Kidney epithelial cell (primary cell): ENCODE measurements around the gene CCNG2. TPM values are rescaled to one million over a fixed set of nuclear protein-coding genes. Genes with fewer than 3 reads are reported as not detected.
"Not testable (repeated sequence)": the region's sequence is repeated elsewhere in the genome, so short reads cannot be mapped to it uniquely, and the experiment has no call there.

Source experiments
- DNase-seq: peaks from one replicate; pipeline ENCODE4 v3.0.0-alpha.2; 2010; ENCODE audit warnings: low read depth
- H3K27me3 ChIP-seq: 2 replicates; pipeline ENCODE4 v1.6.0; 2011; ENCODE audit warnings: low read length; ENCODE audit not compliant: control insufficient read depth, insufficient read depth
- H3K36me3 ChIP-seq: 2 replicates; pipeline ENCODE4 v1.5.1; 2011; ENCODE audit warnings: low read length; ENCODE audit not compliant: control insufficient read depth, insufficient read depth
- H3K4me3 ChIP-seq: 2 replicates; pipeline ENCODE4 v1.5.1; 2011; ENCODE audit warnings: low read depth, mild to moderate bottlenecking, control low read depth, low read length
- total RNA-seq: library from RNA; depleted of rRNA; stranded (reverse); fragments of >200 nt; gene quantifications from 2 replicates; pipeline ENCODE4 v1.2.3, GENCODE V29; 2015
- TF ChIP-seq, protein P1 (sequence below): IDR thresholded peaks from 2 replicates; pipeline ENCODE4 v1.5.1; 2011; ENCODE audit warnings: mild to moderate bottlenecking, moderate library complexity, low read length, control low read depth, inconsistent platforms; ENCODE audit not compliant: insufficient read depth, poor library complexity, severe bottlenecking

Gene CCNG2
- total RNA-seq, 1 donor from 2014 or later: 27.1 TPM

DNA sequence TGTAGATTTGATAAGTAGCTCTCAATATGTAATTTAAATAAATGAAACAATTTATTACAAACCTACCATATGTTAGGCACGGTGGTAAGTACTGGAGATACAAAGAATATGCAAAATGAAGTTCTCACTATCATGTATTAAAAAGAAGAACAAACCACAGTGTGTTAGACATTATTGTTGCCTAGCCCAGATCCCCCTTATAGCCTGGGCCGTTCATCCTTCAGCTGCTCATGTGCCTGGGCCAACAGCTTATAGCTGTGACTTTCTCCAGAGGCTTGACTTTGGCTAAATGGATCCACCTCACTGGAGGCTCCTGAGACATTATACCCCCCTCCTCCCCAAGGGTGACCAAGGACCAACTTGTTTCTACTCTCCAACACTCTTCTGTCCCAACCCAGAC, 29.8 kb upstream of the CCNG2 start:
- Histone ChIP-seq H3K4me3 (no peak overlapping the region), H3K27me3 (no peaks in the 10 kb centered on the region), H3K36me3 (no peaks in the 10 kb centered on the region)
- DNase-seq: no peak
- TF ChIP-seq, protein P1, sequence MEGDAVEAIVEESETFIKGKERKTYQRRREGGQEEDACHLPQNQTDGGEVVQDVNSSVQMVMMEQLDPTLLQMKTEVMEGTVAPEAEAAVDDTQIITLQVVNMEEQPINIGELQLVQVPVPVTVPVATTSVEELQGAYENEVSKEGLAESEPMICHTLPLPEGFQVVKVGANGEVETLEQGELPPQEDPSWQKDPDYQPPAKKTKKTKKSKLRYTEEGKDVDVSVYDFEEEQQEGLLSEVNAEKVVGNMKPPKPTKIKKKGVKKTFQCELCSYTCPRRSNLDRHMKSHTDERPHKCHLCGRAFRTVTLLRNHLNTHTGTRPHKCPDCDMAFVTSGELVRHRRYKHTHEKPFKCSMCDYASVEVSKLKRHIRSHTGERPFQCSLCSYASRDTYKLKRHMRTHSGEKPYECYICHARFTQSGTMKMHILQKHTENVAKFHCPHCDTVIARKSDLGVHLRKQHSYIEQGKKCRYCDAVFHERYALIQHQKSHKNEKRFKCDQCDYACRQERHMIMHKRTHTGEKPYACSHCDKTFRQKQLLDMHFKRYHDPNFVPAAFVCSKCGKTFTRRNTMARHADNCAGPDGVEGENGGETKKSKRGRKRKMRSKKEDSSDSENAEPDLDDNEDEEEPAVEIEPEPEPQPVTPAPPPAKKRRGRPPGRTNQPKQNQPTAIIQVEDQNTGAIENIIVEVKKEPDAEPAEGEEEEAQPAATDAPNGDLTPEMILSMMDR: no peak

DNA sequence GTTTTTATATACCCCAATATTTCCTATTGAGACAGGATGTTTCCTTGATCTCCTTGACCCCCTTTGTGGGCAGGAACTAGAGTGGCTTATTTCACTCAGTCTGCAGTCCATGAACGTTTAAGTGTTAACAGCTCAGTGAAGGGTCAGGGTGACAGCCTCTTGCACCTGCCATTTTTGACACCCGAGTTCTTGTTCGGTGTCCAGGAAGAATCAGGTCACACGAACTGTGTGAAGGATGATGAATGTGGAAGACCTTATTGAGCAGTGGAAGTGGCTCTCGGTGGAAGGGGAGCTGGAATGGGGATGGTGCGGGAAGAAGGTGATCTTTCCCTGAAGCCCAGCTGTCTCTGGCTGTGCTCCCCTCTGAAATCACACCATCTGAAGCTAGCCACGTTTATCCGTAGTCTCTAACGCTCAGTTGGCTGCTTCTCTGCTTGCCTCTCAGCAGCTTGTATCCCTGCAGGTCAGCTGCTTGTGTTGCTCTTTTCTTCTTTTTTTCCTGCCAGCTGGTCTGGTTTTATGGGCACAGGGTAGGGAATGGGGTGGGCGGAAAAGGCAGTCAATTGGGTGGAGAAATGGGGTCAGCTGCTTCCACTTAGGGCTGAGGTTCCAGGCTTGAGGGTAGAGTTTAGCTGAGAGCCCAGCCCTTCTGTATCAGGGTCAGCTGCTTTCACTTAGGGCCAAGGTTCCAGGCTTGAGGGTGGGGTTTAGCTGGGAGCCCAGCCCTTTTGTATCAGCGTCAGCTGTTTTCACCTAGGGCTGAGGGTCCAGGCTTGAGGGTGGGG, 29.0 kb upstream of the CCNG2 start:
- Histone ChIP-seq H3K36me3 (no peaks in the 10 kb centered on the region), H3K27me3 (no peaks in the 10 kb centered on the region), H3K4me3 (no peak overlapping the region)
- TF ChIP-seq, protein P1: no peak
- DNase-seq: no peak

DNA sequence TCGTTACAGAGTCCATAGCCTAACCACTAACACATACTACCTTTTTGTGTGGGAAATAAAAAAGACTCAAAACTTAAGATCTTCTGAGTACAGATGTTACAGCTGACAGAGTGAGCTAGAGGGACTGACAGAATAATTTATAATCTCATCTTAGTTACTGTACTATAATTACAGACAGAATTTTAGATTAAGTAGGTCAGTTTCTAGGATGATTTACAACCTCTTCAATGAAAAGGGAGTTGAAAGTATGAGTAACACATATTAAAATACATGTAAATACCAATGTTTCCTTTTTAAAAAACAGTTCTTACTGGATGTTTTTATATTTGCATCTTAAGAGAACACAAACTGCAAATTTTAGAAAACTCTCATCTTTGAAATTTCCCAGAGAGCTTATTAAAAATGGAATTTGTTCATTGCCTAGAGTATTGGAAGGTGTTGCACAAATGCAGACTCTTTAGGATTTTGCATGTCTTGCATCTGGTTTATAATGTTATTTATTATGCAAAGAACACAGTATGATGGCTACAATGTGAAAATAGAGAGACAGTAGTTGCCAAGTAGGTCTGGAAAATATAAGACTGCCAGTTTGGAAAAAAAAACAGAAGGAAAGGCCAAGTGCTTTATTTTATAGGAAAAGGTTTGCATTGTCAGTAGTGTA, 24.2 kb upstream of the CCNG2 start:
- no peak for DNase-seq
- TF ChIP-seq, protein P1: no peak
- no peaks in the 10 kb centered on the region for H3K36me3 ChIP-seq
- H3K4me3 ChIP-seq: no peak overlapping the region
- H3K27me3 ChIP-seq: no peaks in the 10 kb centered on the region

DNA sequence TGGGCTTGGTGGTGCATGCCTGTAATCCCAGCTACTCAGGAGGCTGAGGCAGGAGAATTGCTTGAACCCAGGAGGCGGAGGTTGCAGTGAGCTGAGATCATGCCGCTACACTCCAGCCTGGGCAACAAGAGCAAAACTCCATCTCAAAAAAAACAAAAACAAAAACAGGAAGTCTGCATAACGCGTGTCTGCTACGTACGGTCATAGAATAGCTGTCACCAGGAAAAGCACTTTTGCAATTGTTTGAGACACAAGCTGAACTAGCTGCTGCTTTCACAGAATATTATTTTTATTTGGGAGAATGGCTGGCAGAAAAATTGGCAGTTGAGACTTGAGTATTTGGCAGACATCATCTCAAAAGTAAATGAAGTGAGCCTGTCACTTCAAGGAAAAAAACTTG, 19.6 kb upstream of the CCNG2 start:
- H3K27me3 ChIP-seq, H3K36me3 ChIP-seq, DNase-seq, H3K4me3 ChIP-seq: not testable (repeated sequence)

DNA sequence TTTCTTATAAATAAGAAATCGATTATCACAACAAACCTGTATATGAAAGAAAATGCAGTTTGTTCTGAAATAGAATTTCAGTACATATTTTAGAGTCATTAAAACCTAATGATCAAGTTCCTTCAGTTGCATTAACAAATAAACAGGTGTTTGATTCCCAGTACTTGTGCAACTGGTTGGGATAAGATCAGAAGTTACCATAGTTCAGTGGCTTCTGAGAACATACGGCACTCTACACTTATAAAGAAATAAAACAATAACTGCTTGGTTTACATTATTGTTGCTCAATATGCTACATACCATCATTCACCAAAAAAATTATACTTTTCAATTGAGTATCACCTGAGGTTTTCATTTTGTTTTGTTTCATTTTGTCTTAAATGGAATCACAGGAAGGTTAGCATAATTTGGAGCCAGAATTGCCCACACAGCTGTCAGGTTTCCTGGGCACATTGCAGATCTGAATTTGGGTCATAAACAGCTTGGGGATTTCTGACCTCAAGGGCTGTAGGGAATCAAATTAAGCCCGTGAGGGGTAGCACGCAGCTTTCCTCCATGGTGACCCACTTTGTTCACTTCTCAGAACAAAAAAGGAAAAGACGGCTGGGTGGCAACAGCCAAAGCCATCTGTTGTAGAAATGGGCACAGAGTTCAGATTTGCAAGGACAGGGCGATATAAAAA, 14.9 kb upstream of the CCNG2 start:
- Histone ChIP-seq H3K27me3 (no peaks in the 10 kb centered on the region), H3K4me3 (no peak overlapping the region), H3K36me3 (no peaks in the 10 kb centered on the region)
- no peak for DNase-seq
- TF ChIP-seq, protein P1: no peak

DNA sequence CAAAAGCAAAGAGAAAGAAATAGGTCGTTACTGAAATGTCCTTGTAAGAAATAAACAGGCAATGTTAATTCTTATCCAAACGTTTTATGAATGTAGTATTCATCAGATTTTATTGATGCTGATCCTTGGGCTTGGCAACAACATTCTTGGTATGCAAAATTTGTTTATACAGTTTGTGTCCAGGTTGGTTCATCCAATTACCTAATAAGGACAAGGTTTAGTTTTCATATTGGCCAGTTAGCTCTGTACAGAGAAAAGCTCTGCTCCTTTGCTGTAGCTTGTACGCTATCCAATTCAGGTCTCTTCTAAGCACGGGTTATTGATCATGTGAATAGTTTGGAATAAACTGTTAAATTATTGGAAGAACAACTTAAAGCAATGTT, 14.4 kb upstream of the CCNG2 start:
- H3K27me3 ChIP-seq: no peaks in the 10 kb centered on the region
- H3K4me3 ChIP-seq: no peak overlapping the region
- no peaks in the 10 kb centered on the region for H3K36me3 ChIP-seq
- TF ChIP-seq, protein P1: no peak
- no peak for DNase-seq
